ENCODE results near the gene ZMAT5.

The ZMAT5 gene

DNA sequence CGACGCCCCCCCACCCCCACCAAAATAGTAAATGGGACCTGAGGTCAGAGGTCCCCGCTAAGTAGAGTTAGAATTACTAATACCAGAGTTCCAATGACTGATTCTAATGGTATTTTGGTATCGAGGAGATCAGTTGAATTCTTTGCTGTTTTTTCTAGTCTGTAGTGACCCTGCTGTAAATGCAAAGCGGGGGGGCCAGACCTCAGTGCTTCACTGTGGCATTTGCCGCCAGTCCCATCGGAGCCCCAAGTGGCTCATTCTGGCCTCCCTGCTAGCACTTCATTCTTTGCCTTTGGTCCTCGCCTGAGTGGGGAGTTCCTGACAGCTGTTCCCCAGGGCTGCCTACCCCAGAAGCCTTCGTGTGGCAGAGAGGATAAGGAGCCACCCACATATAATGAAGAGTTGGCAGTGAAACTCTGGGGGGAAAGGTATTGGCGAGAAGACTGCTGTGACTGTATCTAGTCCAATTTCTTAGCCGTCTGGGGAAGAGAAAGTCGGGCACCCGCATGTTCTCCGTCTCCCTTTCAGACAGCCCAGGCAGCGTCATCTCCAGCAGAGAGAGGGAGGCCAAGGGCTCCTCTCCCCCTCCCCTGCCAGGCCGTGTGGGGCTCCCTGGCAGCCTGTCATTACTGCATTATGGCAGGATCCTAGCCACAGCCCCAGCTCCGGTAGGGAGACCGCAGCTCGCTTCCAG is 66.5 kb downstream of the ZMAT5 start:
- Histone ChIP-seq H3K27ac (ENCODE audit: low read length) (no peak overlapping the region), H2AFZ (ENCODE audit: low read length) (no peak overlapping the region), H4K20me1 (ENCODE audit: insufficient read depth, low read length) (no peaks in the 10 kb centered on the region), H3K4me3 (ENCODE audit: low read length) (no peak overlapping the region), H3K9ac (ENCODE audit: low read length) (no peak overlapping the region), H3F3A (ENCODE audit: insufficient read depth, low read length) (no peaks in the 10 kb centered on the region), H3K36me3 (replicated peaks; ENCODE audit: insufficient read depth, low read length) (no peaks in the 10 kb centered on the region), H3K27me3 (replicated peaks; ENCODE audit: insufficient read depth, low read length) (no peaks in the 10 kb centered on the region), H3K9me2 (replicated peaks; ENCODE audit: insufficient read depth, low read length) (no peaks in the 10 kb centered on the region), H3K9me3 (replicated peaks; ENCODE audit: insufficient read depth, low read length) (no peaks in the 10 kb centered on the region), H3K4me2 (ENCODE audit: low read depth, low read length) (no peak overlapping the region), H3K79me2 (ENCODE audit: low read length) (no peaks in the 10 kb centered on the region), H3K4me1 (ENCODE audit: low read length) (no peaks in the 10 kb centered on the region)
- no peak for DNase-seq
- TF ChIP-seq EZH2 (optimal IDR thresholded peaks at IDR 0.05; ENCODE audit: low read depth, low read length) (no peak), EZH2phosphoT487 (IDR thresholded peaks at IDR 0.05; ENCODE audit: low read length) (no peak)
- TF ChIP-seq, protein P1, sequence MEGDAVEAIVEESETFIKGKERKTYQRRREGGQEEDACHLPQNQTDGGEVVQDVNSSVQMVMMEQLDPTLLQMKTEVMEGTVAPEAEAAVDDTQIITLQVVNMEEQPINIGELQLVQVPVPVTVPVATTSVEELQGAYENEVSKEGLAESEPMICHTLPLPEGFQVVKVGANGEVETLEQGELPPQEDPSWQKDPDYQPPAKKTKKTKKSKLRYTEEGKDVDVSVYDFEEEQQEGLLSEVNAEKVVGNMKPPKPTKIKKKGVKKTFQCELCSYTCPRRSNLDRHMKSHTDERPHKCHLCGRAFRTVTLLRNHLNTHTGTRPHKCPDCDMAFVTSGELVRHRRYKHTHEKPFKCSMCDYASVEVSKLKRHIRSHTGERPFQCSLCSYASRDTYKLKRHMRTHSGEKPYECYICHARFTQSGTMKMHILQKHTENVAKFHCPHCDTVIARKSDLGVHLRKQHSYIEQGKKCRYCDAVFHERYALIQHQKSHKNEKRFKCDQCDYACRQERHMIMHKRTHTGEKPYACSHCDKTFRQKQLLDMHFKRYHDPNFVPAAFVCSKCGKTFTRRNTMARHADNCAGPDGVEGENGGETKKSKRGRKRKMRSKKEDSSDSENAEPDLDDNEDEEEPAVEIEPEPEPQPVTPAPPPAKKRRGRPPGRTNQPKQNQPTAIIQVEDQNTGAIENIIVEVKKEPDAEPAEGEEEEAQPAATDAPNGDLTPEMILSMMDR (IDR thresholded peaks at IDR 0.05; ENCODE audit: low read length) = no peak

DNA sequence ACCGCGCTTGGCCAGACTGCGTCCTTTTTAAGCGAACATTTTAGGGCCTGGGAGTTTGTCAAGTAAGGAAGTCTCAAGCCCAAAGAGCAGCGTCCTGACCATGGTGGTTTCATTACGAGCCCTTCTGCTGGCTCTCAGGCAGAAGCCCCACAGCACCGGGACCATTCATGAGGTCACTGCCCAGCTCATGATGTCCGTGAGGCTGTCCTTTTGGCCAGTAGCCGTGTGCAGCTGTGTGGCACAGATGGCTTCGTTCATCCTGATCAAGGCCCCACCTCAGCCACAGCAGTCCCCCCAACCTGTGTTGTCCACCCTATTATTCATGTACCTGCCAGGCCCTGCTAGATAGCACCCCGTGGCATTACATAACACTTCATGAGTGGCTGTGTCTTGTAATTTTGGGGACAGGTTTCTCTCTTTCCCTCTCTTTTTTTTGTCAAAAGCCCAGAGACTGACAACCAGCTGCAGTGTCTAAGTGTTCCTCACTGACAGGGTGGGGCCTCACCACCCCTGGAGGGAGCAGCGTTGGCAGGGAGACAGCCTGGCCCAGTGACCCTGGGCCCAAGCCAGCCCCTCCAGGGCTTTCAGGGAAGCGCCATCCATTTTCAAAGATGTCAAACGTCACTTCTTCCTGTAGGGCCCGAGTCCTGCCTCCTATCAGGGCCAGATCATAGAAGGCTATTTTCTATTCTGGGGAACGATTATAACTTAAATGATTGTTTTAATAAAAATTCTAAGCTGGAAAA is 68.8 kb downstream of the ZMAT5 start:
- no peak overlapping the region for H3K9ac ChIP-seq (ENCODE audit: low read length)
- no peaks in the 10 kb centered on the region for H4K20me1 ChIP-seq (ENCODE audit: insufficient read depth, low read length)
- H3K79me2 ChIP-seq (ENCODE audit: low read length) = no peaks in the 10 kb centered on the region
- H3K4me2 ChIP-seq (ENCODE audit: low read depth, low read length) = no peak overlapping the region
- H3K27ac ChIP-seq (ENCODE audit: low read length) = no peak overlapping the region
- H3F3A ChIP-seq (ENCODE audit: insufficient read depth, low read length) = no peaks in the 10 kb centered on the region
- H3K9me2 ChIP-seq (replicated peaks; ENCODE audit: insufficient read depth, low read length) = no peaks in the 10 kb centered on the region
- DNase-seq = no peak
- H3K9me3 ChIP-seq (replicated peaks; ENCODE audit: insufficient read depth, low read length) = no peaks in the 10 kb centered on the region
- no peaks in the 10 kb centered on the region for H3K27me3 ChIP-seq (replicated peaks; ENCODE audit: insufficient read depth, low read length)
- H2AFZ ChIP-seq (ENCODE audit: low read length) = no peak overlapping the region
- TF ChIP-seq, protein P1 (IDR thresholded peaks at IDR 0.05; ENCODE audit: low read length) = no peak
- TF ChIP-seq EZH2phosphoT487 (IDR thresholded peaks at IDR 0.05; ENCODE audit: low read length) = no peak
- no peak for TF ChIP-seq EZH2 (optimal IDR thresholded peaks at IDR 0.05; ENCODE audit: low read depth, low read length)
- H3K36me3 ChIP-seq (replicated peaks; ENCODE audit: insufficient read depth, low read length) = no peaks in the 10 kb centered on the region
- no peaks in the 10 kb centered on the region for H3K4me1 ChIP-seq (ENCODE audit: low read length)
- H3K4me3 ChIP-seq (ENCODE audit: low read length) = no peak overlapping the region

DNA sequence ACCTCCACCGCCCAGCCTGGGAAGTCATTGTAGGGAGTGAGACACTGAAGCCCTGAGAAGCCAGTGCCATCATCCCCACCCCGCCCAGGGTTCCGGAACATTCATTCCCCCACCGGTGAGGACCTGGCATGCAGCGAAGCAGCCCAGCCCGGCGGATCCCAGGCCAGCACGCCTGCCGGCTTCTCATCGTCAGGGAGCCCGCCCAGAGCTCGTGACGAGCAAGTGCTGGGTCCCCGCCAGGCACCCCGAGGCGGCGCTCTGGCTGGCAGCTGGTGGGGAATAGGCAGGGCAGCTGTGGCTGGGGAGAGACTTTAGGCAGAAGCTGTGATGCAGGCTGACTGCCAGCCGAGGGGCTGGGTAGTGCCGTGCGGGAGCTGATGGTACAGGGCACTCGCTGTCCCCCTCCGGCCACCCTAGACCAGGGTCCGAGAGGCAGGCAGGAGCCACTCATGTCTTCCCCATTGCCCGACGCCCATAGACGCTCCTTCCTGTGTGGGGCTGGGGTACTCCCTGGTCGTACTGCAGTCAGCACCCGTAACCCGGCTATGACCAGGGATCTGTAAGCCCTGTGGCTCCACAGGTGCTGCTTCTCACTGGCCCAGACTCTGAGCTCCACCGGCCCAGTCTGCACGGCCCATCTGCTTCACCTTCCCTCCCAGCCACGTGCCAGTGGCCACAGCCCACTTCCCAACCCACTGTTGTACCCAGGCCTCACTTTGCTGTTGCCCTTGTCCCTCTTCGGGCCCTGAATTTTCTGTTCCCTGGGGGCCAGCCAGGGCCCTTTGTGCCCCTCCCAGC is 71.5 kb downstream of the ZMAT5 start:
- TF ChIP-seq EZH2 (optimal IDR thresholded peaks at IDR 0.05; ENCODE audit: low read depth, low read length) = no peak
- TF ChIP-seq EZH2phosphoT487 (IDR thresholded peaks at IDR 0.05; ENCODE audit: low read length) = no peak
- TF ChIP-seq, protein P1 (IDR thresholded peaks at IDR 0.05; ENCODE audit: low read length) = no peak
- Histone ChIP-seq H4K20me1 (ENCODE audit: insufficient read depth, low read length) (no peaks in the 10 kb centered on the region), H3K36me3 (replicated peaks; ENCODE audit: insufficient read depth, low read length) (no peaks in the 10 kb centered on the region), H3K9ac (ENCODE audit: low read length) (no peak overlapping the region), H3K4me2 (ENCODE audit: low read depth, low read length) (no peak overlapping the region), H3K9me3 (replicated peaks; ENCODE audit: insufficient read depth, low read length) (no peaks in the 10 kb centered on the region), H3K4me1 (ENCODE audit: low read length) (no peaks in the 10 kb centered on the region), H3K27ac (ENCODE audit: low read length) (no peak overlapping the region), H2AFZ (ENCODE audit: low read length) (no peak overlapping the region), H3K79me2 (ENCODE audit: low read length) (no peaks in the 10 kb centered on the region), H3K9me2 (replicated peaks; ENCODE audit: insufficient read depth, low read length) (no peaks in the 10 kb centered on the region), H3K27me3 (replicated peaks; ENCODE audit: insufficient read depth, low read length) (no peaks in the 10 kb centered on the region), H3K4me3 (ENCODE audit: low read length) (no peak overlapping the region), H3F3A (ENCODE audit: insufficient read depth, low read length) (no peaks in the 10 kb centered on the region)
- no peak for DNase-seq

Data from MM.1S (cell line).